ENCODE data around the gene TCEA3. TPM values are rescaled to one million over a fixed set of nuclear protein-coding genes. Genes with fewer than 3 reads are reported as not detected.

Gene TCEA3
- total RNA-seq: 3.2 and 3.6 TPM in 2 replicates

DNA sequence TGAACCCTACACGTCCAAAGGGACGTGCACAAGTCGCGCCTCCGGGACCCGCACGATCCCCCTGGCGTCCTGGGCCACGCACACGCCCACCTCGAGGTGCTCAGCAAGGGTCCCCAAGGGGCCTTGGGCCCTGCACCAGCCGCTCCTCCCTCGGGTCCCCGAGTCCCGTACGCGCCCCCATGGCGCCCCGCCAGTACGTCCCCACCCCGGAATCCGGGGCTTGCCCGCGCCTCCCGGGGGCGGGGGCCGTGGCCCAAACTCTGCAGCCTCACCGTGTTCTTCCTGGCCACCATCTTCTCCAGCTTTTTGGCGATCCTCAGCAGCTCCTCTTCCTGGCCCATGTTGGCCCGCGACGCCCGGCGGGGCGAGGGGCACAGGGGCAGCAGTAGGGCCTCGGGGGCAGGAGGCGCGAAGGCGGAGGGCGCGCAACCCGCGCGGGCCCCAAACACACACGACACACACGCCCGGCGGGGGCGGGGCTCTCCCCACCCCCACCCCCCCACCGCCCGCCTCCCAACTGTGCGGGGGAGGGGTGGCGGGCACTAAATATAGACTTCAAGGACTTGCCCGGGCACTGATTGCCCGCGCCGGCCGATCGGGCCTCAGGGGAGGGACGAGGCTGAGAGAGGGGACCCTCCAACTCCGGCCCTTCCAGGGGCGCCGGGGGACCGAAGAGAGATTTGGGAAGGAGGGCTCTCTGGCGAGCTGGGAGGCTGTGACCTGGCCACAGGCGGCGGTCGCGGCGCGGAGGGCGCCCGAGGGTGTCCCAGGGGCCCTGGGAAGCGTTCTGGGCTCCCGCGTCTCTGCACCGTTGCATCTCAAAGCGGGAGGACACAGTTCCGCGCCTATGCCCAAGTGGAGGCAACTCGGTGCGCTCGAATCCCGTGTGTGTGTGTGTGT, at the start of gene TCEA3:
Gene TCEA3 (minus strand): TSS at position 456 of the 900 bp plus-strand sequence. CDS start 115 bp downstream, at position 341.

DNA sequence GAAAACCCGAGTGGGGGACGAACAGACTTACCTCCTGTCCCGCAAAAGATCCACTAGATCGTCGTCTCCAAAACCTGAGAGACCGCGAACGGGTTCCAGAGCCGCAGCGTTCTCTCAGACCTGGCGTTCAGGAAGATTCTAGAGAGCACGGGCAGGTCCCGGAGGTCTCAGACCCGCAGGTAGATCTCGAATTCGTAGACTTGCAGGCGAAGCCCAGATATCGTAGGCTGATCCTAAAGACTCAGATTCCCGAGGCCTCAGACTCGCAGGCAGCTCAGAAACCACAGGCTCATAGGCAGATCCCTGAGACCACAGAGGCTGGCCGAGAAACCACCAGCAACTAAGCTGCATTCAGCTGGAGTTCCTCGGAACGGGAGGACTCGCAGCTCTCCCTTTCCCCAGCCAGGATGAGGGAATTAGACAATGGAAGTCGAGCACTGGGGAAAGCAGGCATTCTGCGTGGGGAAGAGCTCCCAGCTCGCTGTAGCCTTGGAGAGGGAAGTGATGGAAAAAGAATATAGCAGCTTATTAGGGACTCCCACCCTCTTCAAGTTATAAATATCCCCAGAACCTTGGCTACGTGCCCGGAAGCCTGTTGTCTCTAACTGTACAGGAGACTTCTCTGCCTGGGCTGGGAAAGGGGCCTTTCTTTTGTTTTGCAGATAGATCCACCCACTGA, 55.1 kb downstream of the TCEA3 start, which contains the start of gene ZNF436:
Gene ZNF436 (minus strand): TSS at position 502 of the 679 bp plus-strand sequence. CDS start 1,831 bp downstream, outside the sequence.

DNA sequence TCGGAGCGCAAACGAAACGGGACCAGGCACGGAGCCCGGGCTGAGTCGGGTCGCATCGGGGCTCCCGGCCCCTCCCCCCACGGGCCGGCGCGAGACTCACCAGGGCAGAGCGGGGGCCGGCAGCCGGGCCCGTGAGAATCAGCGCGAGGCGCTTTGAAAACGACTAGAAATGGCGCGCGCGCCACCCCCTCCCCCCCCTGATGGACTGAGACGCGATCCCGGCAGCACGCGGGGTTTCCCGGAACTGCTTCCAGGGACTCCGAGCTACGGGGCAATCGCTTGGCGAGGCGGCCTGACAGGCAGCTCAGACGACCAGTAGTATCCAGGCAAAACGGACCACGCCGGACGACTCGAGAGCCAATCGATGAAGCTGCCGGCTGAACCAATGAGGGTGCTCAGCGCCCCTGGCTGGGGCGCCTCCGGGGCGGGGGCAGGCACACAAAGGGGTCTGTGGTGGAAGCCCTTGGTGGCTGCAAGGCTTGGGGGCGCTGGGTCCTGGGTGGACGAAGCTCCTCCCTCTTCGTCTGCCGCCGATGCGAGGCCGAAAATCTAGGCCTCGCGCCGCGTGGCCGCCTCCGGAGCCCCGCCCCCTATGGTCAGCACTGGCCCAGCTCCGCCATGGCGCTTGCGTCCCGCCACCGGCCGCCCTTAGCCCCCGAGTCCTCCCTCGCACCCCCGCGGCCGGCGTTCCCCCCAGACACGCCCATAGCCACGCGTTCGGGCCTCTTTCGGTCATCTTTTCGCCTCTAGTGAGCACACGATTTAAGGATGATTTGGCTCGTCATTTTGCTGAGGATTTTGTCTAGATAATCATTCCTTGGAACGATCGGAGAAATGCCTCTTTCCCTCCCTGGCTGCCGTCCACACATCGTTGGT, 80.2 kb downstream of the TCEA3 start, which contains the start of gene HNRNPR:
Gene HNRNPR (minus strand): TSS at position 174 of the 876 bp plus-strand sequence. CDS start 3,276 bp downstream, outside the sequence.

Other genes with a start within 250 kb of the TCEA3 start
- not detected in 2 replicates for gene HTR1D, start 207.2 kb downstream of the TCEA3 start, total RNA-seq
- gene HNRNPR, start 80.5 kb downstream of the TCEA3 start, total RNA-seq: 66.1 and 67.1 TPM in 2 replicates
- gene ZNF436, start 54.9 kb downstream of the TCEA3 start, total RNA-seq: 12.2 and 15.3 TPM in 2 replicates
- gene ASAP3, start 59.4 kb upstream of the TCEA3 start, total RNA-seq: 37.7 and 41.9 TPM in 2 replicates
- gene E2F2, start 106.5 kb upstream of the TCEA3 start, total RNA-seq: under 0.01 and 0.81 TPM in 2 replicates
- gene ID3, start 134.8 kb upstream of the TCEA3 start, total RNA-seq: 655 and 658 TPM in 2 replicates